Right lobe of liver (tissue), 4 donors: Measurements from ENCODE around the gene SLC16A12.

Source experiments
- CTCF ChIP-seq, 4 donors: fragments of 200-600 bp in 3 of 4; fragments of 450-650 bp in 1 of 4; IDR thresholded peaks; one replicate each; pipeline versions ENCODE4 v1.5.1 to v1.8.0; 2016 to 2022; ENCODE audit warnings: antibody characterized with exemption in 4 of 4, mild to moderate bottlenecking in 2 of 4
- POLR2A ChIP-seq: fragments of 450-650 bp; IDR thresholded peaks from one replicate; pipeline ENCODE4 v1.6.1; 2017; ENCODE audit warnings: antibody characterized with exemption, mild to moderate bottlenecking
- donor health status: DM: no; HTN: no; CAD: no.
- donor health status: DM: no; HTN: no; CAD: no.
- donor health status: DM: no; HTN: yes; CAD: no.

GRCh38 chr10:89479771-89480446 lies 55.5 kb downstream of the SLC16A12 start:
- TF ChIP-seq CTCF (IDR thresholded peaks at IDR 0.05) (no peak), POLR2A (no peak)
